Measurements from ENCODE around the gene GBF1. TPM values are rescaled to one million over a fixed set of nuclear protein-coding genes. Genes with fewer than 3 reads are reported as not detected.

The GBF1 gene
- total and polyA plus RNA-seq, 7 experiments from 2014 or later: 8.5 to 47.2 (median 37.2) TPM

DNA sequence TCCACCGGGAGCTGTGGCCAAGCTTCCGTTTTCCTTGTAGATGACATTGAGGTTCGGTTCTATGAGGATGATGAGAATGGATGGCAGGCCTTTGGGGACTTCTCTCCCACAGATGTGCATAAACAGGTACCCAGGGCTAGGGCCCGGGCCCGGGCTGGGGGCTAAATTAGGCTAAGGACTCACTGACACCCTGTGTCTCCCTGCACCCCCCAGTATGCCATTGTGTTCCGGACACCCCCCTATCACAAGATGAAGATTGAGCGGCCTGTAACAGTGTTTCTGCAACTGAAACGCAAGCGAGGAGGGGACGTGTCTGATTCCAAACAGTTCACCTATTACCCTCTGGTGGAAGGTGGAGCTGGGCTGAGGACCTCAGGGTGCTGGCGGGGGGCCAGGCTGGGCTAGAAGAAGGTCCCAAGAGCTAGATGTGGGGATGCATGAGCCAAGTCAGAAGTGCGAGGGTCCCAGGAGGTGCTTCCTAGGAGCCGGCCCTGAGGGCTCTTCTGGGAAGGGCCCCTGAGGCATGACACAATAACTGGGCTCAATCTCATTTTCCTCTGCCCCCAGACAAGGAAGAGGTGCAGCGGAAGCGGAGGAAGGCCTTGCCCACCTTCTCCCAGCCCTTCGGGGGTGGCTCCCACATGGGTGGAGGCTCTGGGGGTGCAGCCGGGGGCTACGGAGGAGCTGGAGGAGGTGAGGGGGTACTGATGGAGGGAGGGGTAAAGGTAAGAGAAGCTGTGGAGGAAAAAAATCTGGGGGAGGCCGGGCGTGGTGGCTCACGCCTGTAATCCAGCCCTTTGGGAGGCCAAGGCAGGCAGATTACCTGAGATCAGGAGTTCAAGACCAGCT is 153.1 kb downstream of the GBF1 start:
- Mint-ChIP-seq H3K27me3 (no peaks in the 10 kb centered on the region), H3K4me3 (peak overlapping the region; percentile 62 to 99 (median 73)), H3K36me3 (peaks cover 0 to 42% (median 4%) of the 10 kb centered on the region in 5 donors), H3K4me1 (peaks cover 20 to 46% (median 39%) of the 10 kb centered on the region in 7 donors), H3K27ac (peak overlapping the region; percentile 70 to 100 (median 88)), H3K9me3 (no peaks in the 10 kb centered on the region)
- peak in 1 of 9 donors; percentile 25 for DNase-seq
- no peak for ATAC-seq
- ChIA-PET CTCF (interaction anchor here (0.7 to 6.0 kb wide), 20 partner anchors 8 to 1269 kb away, joined by 3 to 40 read pairs (median 4); partner anchors contain the start of gene FBXL15), POLR2A (interaction anchor here (0.6 to 9.0 kb wide), 10 partner anchors 9 to 276 kb away, joined by 3 to 90 read pairs (median 6); partner anchors contain the start of genes ACTR1A, C10orf95, CUEDC2 and FBXL15)
- intact Hi-C loops (cut with micrococcal nuclease): loop anchor here (1.0 to 10.0 kb wide), 9 partner anchors 11 to 1726 kb away; partner anchors contain the start of genes ACTR1A (in 1 of the 2), ARL3 (in 1 of the 2), SFR1 (in 1 of the 2) and SFXN2 (in 1 of the 2)
- Histone ChIP-seq H3K27ac (ENCODE audit: low read depth, low read length) (peak overlapping the region; percentile 93), H3K27me3 (ENCODE audit: control insufficient read depth in 2 of 2, insufficient read depth in 2 of 2, low read length in 2 of 2) (no peaks in the 10 kb centered on the region), H3K4me3 (ENCODE audit: low read length) (no peak overlapping the region), H3K4me1 (ENCODE audit: control insufficient read depth in 2 of 2, insufficient read depth in 2 of 2, low read length in 2 of 2) (peaks cover 25 to 30% of the 10 kb centered on the region in 2 donors), H3K9me3 (ENCODE audit: control insufficient read depth in 2 of 3, low read length in 3 of 3) (no peaks in the 10 kb centered on the region), H3K36me3 (ENCODE audit: control insufficient read depth in 2 of 3, insufficient read depth in 3 of 3, low read length in 3 of 3) (peaks cover 0 to 52% (median 9%) of the 10 kb centered on the region in 3 experiments)

GRCh38 chr10:102399217-102400021 is 154.1 kb downstream of the GBF1 start:
- H3K4me1 ChIP-seq (ENCODE audit: control insufficient read depth in 2 of 2, insufficient read depth in 2 of 2, low read length in 2 of 2): peaks cover 20 to 26% of the 10 kb centered on the region in 2 donors
- no peaks in the 10 kb centered on the region for H3K27me3 ChIP-seq (ENCODE audit: control insufficient read depth in 2 of 2, insufficient read depth in 2 of 2, low read length in 2 of 2)
- peak overlapping the region; percentile 46 to 100 (median 88) for H3K27ac Mint-ChIP-seq
- peak; percentile 80 to 93 (median 88) for DNase-seq
- H3K36me3 Mint-ChIP-seq: peaks cover 0 to 46% (median 4%) of the 10 kb centered on the region in 5 donors
- CTCF ChIA-PET: interaction anchor here (0.6 to 3.0 kb wide), 16 partner anchors 12 to 1268 kb away, joined by 3 to 26 read pairs (median 5); partner anchors contain the start of gene FBXL15
- peaks cover 15 to 42% (median 35%) of the 10 kb centered on the region in 7 donors for H3K4me1 Mint-ChIP-seq
- H3K27me3 Mint-ChIP-seq: no peaks in the 10 kb centered on the region
- intact Hi-C loops (cut with micrococcal nuclease): loop anchor here (1.0 to 10.0 kb wide), 9 partner anchors 10 to 1725 kb away; partner anchors contain the start of genes ACTR1A (in 1 of the 2), ARL3 (in 1 of the 2), SFR1 (in 1 of the 2) and SFXN2 (in 1 of the 2)
- POLR2A ChIA-PET: interaction anchor here (0.6 to 9.0 kb wide), 6 partner anchors 12 to 104 kb away, joined by 3 to 90 read pairs (median 30); partner anchors contain the start of genes ACTR1A, C10orf95, CUEDC2 and FBXL15
- H3K4me3 Mint-ChIP-seq: peak overlapping the region; percentile 62 to 83 (median 76)
- ATAC-seq: peak; percentile 74
- peak overlapping the region; percentile 93 for H3K27ac ChIP-seq (ENCODE audit: low read depth, low read length)
- H3K4me3 ChIP-seq (ENCODE audit: low read length): peak overlapping the region; percentile 56
- H3K9me3 Mint-ChIP-seq: no peaks in the 10 kb centered on the region
- H3K36me3 ChIP-seq (ENCODE audit: control insufficient read depth in 2 of 3, insufficient read depth in 3 of 3, low read length in 3 of 3): peaks cover 0 to 54% (median 9%) of the 10 kb centered on the region in 3 experiments
- no peaks in the 10 kb centered on the region for H3K9me3 ChIP-seq (ENCODE audit: control insufficient read depth in 2 of 3, low read length in 3 of 3)

DNA sequence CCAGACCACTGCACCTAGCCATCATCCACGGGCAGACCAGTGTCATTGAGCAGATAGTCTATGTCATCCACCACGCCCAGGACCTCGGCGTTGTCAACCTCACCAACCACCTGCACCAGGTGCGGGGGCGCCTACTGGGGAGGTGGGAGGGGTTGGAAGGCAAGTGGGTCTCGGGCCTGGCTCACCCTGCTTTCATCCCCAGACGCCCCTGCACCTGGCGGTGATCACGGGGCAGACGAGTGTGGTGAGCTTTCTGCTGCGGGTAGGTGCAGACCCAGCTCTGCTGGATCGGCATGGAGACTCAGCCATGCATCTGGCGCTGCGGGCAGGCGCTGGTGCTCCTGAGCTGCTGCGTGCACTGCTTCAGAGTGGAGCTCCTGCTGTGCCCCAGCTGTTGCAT is 154.7 kb downstream of the GBF1 start:
- H3K9me3 ChIP-seq (ENCODE audit: control insufficient read depth in 2 of 3, low read length in 3 of 3): no peaks in the 10 kb centered on the region
- H3K9me3 Mint-ChIP-seq: no peaks in the 10 kb centered on the region
- peaks cover 0 to 43% (median 4%) of the 10 kb centered on the region in 5 donors for H3K36me3 Mint-ChIP-seq
- H3K36me3 ChIP-seq (ENCODE audit: control insufficient read depth in 2 of 3, insufficient read depth in 3 of 3, low read length in 3 of 3): peaks cover 0 to 56% (median 9%) of the 10 kb centered on the region in 3 experiments
- intact Hi-C loops (cut with micrococcal nuclease): no loop called here
- H3K4me1 ChIP-seq (ENCODE audit: control insufficient read depth in 2 of 2, insufficient read depth in 2 of 2, low read length in 2 of 2): peaks cover 20 to 26% of the 10 kb centered on the region in 2 donors
- peaks cover 15 to 42% (median 35%) of the 10 kb centered on the region in 7 donors for H3K4me1 Mint-ChIP-seq
- no peaks in the 10 kb centered on the region for H3K27me3 ChIP-seq (ENCODE audit: control insufficient read depth in 2 of 2, insufficient read depth in 2 of 2, low read length in 2 of 2)
- H3K4me3 ChIP-seq (ENCODE audit: low read length): no peak overlapping the region
- ATAC-seq: no peak
- CTCF ChIA-PET: interaction anchor here (0.6 to 3.0 kb wide), 8 partner anchors 11 to 170 kb away, joined by 3 to 26 read pairs (median 5); partner anchors contain the start of gene FBXL15
- POLR2A ChIA-PET: interaction anchor here (1.5 to 9.0 kb wide), 4 partner anchors 11 to 74 kb away, joined by 4 to 90 read pairs (median 60); partner anchors contain the start of genes C10orf95 and FBXL15
- DNase-seq: no peak
- H3K27ac ChIP-seq (ENCODE audit: low read depth, low read length): peak overlapping the region; percentile 93
- H3K4me3 Mint-ChIP-seq: peak overlapping the region in 7 of 10 donors; percentile 2 to 83 (median 73)
- H3K27ac Mint-ChIP-seq: peak overlapping the region in 8 of 9 donors; percentile 46 to 100 (median 86)
- H3K27me3 Mint-ChIP-seq: no peaks in the 10 kb centered on the region

- Mint-ChIP-seq H3K9me3 (no peaks in the 10 kb centered on the region), H3K27me3 (no peaks in the 10 kb centered on the region), H3K27ac (peak overlapping the region in 3 of 9 donors; percentile 51 to 100 (median 76)), H3K4me1 (peaks cover 15 to 46% (median 35%) of the 10 kb centered on the region in 7 donors), H3K36me3 (peaks cover 0 to 41% (median 4%) of the 10 kb centered on the region in 5 donors), H3K4me3 (peak overlapping the region in 4 of 10 donors; percentile 23 to 83 (median 68))
- CTCF ChIA-PET: interaction anchor here (0.6 to 3.0 kb wide), 6 partner anchors 9 to 155 kb away, joined by 3 to 26 read pairs (median 4); partner anchors contain the start of gene FBXL15
- Histone ChIP-seq H3K9me3 (ENCODE audit: control insufficient read depth in 2 of 3, low read length in 3 of 3) (no peaks in the 10 kb centered on the region), H3K27ac (ENCODE audit: low read depth, low read length) (peak overlapping the region; percentile 93), H3K4me3 (ENCODE audit: low read length) (no peak overlapping the region), H3K4me1 (ENCODE audit: control insufficient read depth in 2 of 2, insufficient read depth in 2 of 2, low read length in 2 of 2) (peaks cover 20 to 26% of the 10 kb centered on the region in 2 donors), H3K27me3 (ENCODE audit: control insufficient read depth in 2 of 2, insufficient read depth in 2 of 2, low read length in 2 of 2) (no peaks in the 10 kb centered on the region), H3K36me3 (ENCODE audit: control insufficient read depth in 2 of 3, insufficient read depth in 3 of 3, low read length in 3 of 3) (peaks cover 0 to 56% (median 9%) of the 10 kb centered on the region in 3 experiments)
- intact Hi-C loops (cut with micrococcal nuclease): no loop called here
- POLR2A ChIA-PET: interaction anchor here (1.5 to 9.0 kb wide), 5 partner anchors 11 to 73 kb away, joined by 4 to 90 read pairs (median 55); partner anchors contain the start of genes C10orf95 and FBXL15
- DNase-seq (no peak), ATAC-seq (no peak)
Observed at GRCh38 chr10:102400598-102401341, 155.4 kb downstream of the GBF1 start.

DNA sequence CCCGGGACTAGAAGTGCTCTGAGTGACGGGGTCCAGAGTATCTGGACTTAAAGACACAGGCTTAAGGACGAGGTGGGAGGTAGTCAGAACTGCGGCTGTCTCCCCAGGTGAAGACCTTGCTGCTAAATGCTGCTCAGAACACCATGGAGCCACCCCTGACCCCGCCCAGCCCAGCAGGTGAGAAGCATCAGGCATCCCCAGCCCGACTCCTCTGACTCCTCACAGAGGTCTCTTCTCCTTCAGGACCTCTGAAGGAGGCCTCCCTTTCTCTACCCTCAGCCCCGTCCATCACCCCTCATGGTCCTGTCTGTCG is 156.0 kb downstream of the GBF1 start:
- ATAC-seq (no peak), DNase-seq (no peak)
- no peak overlapping the region for H3K4me3 ChIP-seq (ENCODE audit: low read length)
- Mint-ChIP-seq H3K27me3 (no peaks in the 10 kb centered on the region), H3K4me1 (peaks cover 11 to 42% (median 31%) of the 10 kb centered on the region in 7 donors), H3K36me3 (peaks cover 0 to 36% (median 4%) of the 10 kb centered on the region in 5 donors), H3K9me3 (no peaks in the 10 kb centered on the region), H3K4me3 (no peak overlapping the region), H3K27ac (peak overlapping the region in 3 of 9 donors; percentile 25 to 76 (median 68))
- no peak overlapping the region for H3K27ac ChIP-seq (ENCODE audit: low read depth, low read length)
- no peaks in the 10 kb centered on the region for H3K9me3 ChIP-seq (ENCODE audit: control insufficient read depth in 2 of 3, low read length in 3 of 3)
- CTCF ChIA-PET: interaction anchor here (0.7 to 2.4 kb wide), 6 partner anchors 8 to 172 kb away, joined by 3 to 6 read pairs (median 4); no protein-coding TSS in a partner anchor
- POLR2A ChIA-PET: interaction anchor here (1.5 to 9.0 kb wide), 4 partner anchors 10 to 73 kb away, joined by 4 to 64 read pairs (median 31); partner anchors contain the start of gene C10orf95
- peaks cover 15 to 21% of the 10 kb centered on the region in 2 donors for H3K4me1 ChIP-seq (ENCODE audit: control insufficient read depth in 2 of 2, insufficient read depth in 2 of 2, low read length in 2 of 2)
- no peaks in the 10 kb centered on the region for H3K27me3 ChIP-seq (ENCODE audit: control insufficient read depth in 2 of 2, insufficient read depth in 2 of 2, low read length in 2 of 2)
- H3K36me3 ChIP-seq (ENCODE audit: control insufficient read depth in 2 of 3, insufficient read depth in 3 of 3, low read length in 3 of 3): peaks cover 0 to 56% (median 9%) of the 10 kb centered on the region in 3 experiments
- intact Hi-C loops (cut with micrococcal nuclease): no loop called here

Measured in naive thymus-derived CD4-positive, alpha-beta T cell (primary cell).